Activated CD4-positive, alpha-beta T cell treated with anti-CD3 and anti-CD28 coated beads, Interleukin-2, amount 10 ng/mL, durations not matched to agents 7 days and 5 days (primary cell): Measurements from ENCODE around the gene ZNF438. TPM values are rescaled to one million over a fixed set of nuclear protein-coding genes. Genes with fewer than 3 reads are reported as not detected.

Experiments used
- CTCF ChIA-PET: fragments of 350-600 bp; sonication (Branson Sonifier 250); formaldehyde crosslinking; loops from one replicate; lab custom pipeline; 2021; ENCODE audit warnings: antibody characterized with exemption; lab: Charles Lee
- POLR2A ChIA-PET: fragments of 350-600 bp; sonication (Branson Sonifier 250); formaldehyde crosslinking; loops from one replicate; lab custom pipeline; 2021; ENCODE audit warnings: antibody characterized with exemption; lab: Charles Lee
- DNase-seq: peaks from one replicate; pipeline ENCODE4 v3.0.0-alpha.2; 2020
- H3K27ac Mint-ChIP-seq: one replicate; pipeline ENCODE4 v1.8.0; 2021; ENCODE audit warnings: mild to moderate bottlenecking, moderate library complexity, mixed read lengths
- H3K27me3 Mint-ChIP-seq: one replicate; pipeline ENCODE4 v1.8.0; 2021; ENCODE audit warnings: mixed read lengths
- H3K36me3 Mint-ChIP-seq: one replicate; pipeline ENCODE4 v1.8.0; 2021; ENCODE audit warnings: low read depth, mixed read lengths
- H3K4me1 Mint-ChIP-seq: one replicate; pipeline ENCODE4 v1.8.0; 2021; ENCODE audit warnings: mixed read lengths
- H3K4me3 Mint-ChIP-seq: one replicate; pipeline ENCODE4 v1.8.0; 2021; ENCODE audit warnings: mild to moderate bottlenecking, moderate library complexity, mixed read lengths
- H3K9me3 Mint-ChIP-seq: one replicate; pipeline ENCODE4 v1.8.0; 2021; ENCODE audit warnings: mixed read lengths
- total RNA-seq, 2 experiments: library from RNA; stranded (reverse); gene quantifications; one replicate each; pipeline ENCODE4 v1.2.3, GENCODE V29; 2021

ZNF438 gene
- total RNA-seq, 2 experiments from 2014 or later: 3.1 to 3.8 TPM

DNA sequence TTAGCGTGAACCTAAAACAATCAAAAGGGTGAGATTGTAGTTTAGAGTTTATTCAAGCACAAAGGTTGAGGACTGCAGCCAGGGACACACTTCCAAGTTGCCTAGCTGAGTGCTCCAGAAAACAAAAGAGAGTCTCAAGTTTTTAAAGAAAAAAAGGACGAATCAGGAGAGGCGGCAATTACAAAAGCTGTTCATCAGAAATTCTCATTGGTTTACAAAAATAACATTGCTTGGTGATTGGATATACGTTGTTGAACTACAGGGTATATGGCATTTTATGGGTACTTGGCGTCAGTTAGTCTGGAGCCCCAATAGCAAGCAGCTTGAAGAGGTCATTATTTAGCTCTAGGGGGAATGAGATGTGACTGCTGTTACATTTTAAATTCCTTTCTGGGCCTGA, 11.5 kb downstream of the ZNF438 start:
- no peaks in the 10 kb centered on the region for H3K36me3 Mint-ChIP-seq
- no peak for DNase-seq
- peaks cover 3% of the 10 kb centered on the region for H3K9me3 Mint-ChIP-seq
- ChIA-PET POLR2A (no interaction called here), CTCF (interaction anchor here (3.5 kb wide), 1 partner anchor 12 kb away, joined by 9 read pairs; the partner anchor contains the start of gene ZNF438)
- no peak overlapping the region for H3K4me3 Mint-ChIP-seq
- H3K27me3 Mint-ChIP-seq: no peaks in the 10 kb centered on the region
- H3K4me1 Mint-ChIP-seq: no peaks in the 10 kb centered on the region
- no peak overlapping the region for H3K27ac Mint-ChIP-seq

DNA sequence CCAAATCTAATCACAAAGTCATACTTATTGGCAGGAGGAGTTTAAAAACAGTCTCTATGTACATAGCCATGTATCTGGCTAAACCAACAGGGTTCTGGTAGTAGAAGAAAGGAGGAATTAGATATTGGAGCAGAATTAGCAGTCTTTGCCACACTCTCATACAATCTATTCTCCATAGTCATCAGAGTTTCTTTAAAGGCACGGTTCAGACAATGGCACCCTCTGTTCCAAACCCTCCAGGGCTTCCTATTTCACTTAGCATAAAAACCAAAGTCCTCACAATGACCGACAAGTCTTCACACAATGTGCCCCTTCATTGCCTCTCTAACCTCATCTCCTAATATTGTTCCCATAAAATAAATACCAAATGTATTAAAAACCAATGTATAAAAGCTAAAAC, 12.7 kb downstream of the ZNF438 start:
- peaks cover 3% of the 10 kb centered on the region for H3K9me3 Mint-ChIP-seq
- H3K36me3 Mint-ChIP-seq: no peaks in the 10 kb centered on the region
- H3K27ac Mint-ChIP-seq: no peak overlapping the region
- DNase-seq: no peak
- ChIA-PET CTCF (no interaction called here), POLR2A (no interaction called here)
- H3K4me3 Mint-ChIP-seq: no peak overlapping the region
- H3K27me3 Mint-ChIP-seq: no peaks in the 10 kb centered on the region
- no peaks in the 10 kb centered on the region for H3K4me1 Mint-ChIP-seq

- Mint-ChIP-seq H3K9me3 (peaks cover 3% of the 10 kb centered on the region), H3K27ac (no peak overlapping the region), H3K36me3 (no peaks in the 10 kb centered on the region), H3K4me1 (no peaks in the 10 kb centered on the region), H3K27me3 (no peaks in the 10 kb centered on the region), H3K4me3 (no peak overlapping the region)
- ChIA-PET POLR2A (no interaction called here), CTCF (interaction anchor here (0.7 kb wide), 1 partner anchor 10 kb away, joined by 3 read pairs; no protein-coding TSS in a partner anchor)
- DNase-seq: no peak
Measured at GRCh38 chr10:31018356-31018750, 13.3 kb downstream of the ZNF438 start.

GRCh38 chr10:31017534-31018355, 13.9 kb downstream of the ZNF438 start:
- Mint-ChIP-seq H3K9me3 (peaks cover 3% of the 10 kb centered on the region), H3K36me3 (no peaks in the 10 kb centered on the region), H3K27ac (no peak overlapping the region), H3K4me3 (no peak overlapping the region), H3K27me3 (no peaks in the 10 kb centered on the region), H3K4me1 (no peaks in the 10 kb centered on the region)
- DNase-seq: no peak
- ChIA-PET POLR2A (no interaction called here), CTCF (interaction anchor here (0.7 kb wide), 1 partner anchor 9 kb away, joined by 3 read pairs; no protein-coding TSS in a partner anchor)

DNA sequence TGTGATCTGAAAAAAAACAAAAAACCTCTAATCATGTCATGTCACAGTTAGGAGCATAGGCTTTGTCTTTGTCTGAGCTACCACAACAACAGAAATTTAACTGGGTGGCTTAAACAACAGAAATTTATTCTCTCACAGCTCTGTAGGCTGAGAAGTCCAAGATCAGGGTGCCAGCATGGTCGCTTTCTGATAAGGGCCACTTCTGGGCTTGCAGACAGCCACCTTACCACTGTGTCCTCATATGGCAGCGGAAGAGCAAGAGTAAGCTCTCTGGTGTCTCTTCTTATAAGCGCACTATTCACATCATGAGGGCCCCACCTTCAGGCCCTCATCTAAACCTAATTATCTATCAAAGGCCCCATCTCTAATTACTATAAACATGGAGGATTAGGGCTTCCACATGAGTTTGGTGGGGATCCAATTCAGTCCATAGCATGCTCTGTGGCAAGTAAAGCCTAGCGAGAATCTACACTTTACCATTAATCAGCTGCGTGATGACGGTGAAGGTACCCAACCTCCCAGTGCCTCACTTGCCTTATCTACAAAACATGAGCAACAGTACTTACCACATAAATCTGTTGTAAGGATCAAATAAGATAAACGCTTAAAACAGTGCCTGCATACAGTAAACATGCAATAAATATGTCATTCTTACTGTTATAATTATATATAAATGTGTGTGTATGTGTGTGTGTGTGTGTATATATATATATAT, 17.3 kb downstream of the ZNF438 start:
- Mint-ChIP-seq H3K4me3 (no peak overlapping the region), H3K27ac (no peak overlapping the region), H3K4me1 (peaks cover 5% of the 10 kb centered on the region), H3K36me3 (no peaks in the 10 kb centered on the region), H3K27me3 (no peaks in the 10 kb centered on the region), H3K9me3 (no peaks in the 10 kb centered on the region)
- ChIA-PET POLR2A (no interaction called here), CTCF (interaction anchor here (0.5 to 1.9 kb wide), 5 partner anchors 8 to 596 kb away, joined by 3 to 5 read pairs (median 3); partner anchors contain the start of gene ZNF438)
- no peak for DNase-seq

- peaks cover 5% of the 10 kb centered on the region for H3K4me1 Mint-ChIP-seq
- no peaks in the 10 kb centered on the region for H3K27me3 Mint-ChIP-seq
- no peak overlapping the region for H3K27ac Mint-ChIP-seq
- H3K4me3 Mint-ChIP-seq: no peak overlapping the region
- H3K36me3 Mint-ChIP-seq: no peaks in the 10 kb centered on the region
- DNase-seq: no peak
- H3K9me3 Mint-ChIP-seq: no peaks in the 10 kb centered on the region
- POLR2A ChIA-PET: no interaction called here
- CTCF ChIA-PET: no interaction called here
Measured at GRCh38 chr10:31013331-31013730, 18.3 kb downstream of the ZNF438 start.

DNA sequence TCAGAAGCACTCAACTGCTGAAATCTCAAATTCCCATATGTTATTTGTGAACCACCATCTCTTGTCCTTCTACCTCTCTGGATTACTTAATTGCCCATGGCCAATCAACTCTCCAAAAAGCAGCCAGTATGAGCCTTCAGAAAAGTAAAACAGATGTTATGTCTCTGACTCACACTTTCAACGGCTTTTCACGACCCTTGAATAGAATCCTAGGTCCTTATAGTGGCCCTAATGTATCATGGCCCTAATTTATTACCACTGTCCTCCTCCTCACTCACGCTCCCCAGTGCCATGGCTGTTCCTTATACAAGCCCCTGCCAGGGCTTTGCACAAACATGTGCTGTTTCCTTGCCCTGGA, 20.0 kb downstream of the ZNF438 start:
- POLR2A ChIA-PET: no interaction called here
- no peak overlapping the region for H3K27ac Mint-ChIP-seq
- CTCF ChIA-PET: no interaction called here

DNA sequence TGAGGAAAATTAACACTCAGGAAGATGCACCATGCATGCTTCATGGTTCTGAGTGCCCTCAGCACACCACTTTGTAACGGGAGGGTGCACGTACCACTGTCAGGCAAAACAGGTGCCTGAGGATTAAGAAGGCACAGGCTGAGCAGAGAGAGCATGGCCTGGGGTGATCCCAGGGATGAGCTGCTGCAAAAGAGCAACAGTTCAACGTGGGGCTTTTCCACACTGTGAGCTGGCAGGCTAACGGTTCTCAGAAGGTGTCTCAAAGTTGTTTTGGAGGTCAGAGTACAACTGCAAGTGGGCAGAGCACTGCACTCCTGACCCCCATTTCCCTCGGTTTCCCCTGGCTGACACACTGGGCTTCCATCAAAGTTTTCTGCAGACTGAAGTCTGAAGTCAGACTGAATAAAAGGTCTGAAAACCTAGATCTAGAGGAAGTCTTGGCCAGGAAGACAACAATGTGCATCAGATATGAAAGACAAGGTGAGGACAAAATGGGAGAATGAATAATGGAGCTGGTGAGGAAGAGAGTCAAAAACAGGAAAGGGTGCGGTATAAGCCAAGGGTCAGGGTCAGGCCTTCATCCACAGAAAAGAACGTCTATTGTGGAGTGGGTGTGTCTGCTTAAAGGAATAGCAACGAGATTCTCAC, 20.5 kb downstream of the ZNF438 start:
- Mint-ChIP-seq H3K4me1 (peaks cover 6% of the 10 kb centered on the region), H3K27ac (no peak overlapping the region), H3K27me3 (no peaks in the 10 kb centered on the region), H3K4me3 (no peak overlapping the region), H3K9me3 (peaks cover under 1% of the 10 kb centered on the region), H3K36me3 (no peaks in the 10 kb centered on the region)
- ChIA-PET CTCF (no interaction called here), POLR2A (no interaction called here)
- DNase-seq: no peak

More for the DNA sequence above, 20.0 kb downstream of the ZNF438 start:
- Mint-ChIP-seq H3K27me3 (no peaks in the 10 kb centered on the region), H3K36me3 (no peaks in the 10 kb centered on the region), H3K9me3 (no peaks in the 10 kb centered on the region), H3K4me3 (no peak overlapping the region), H3K4me1 (peaks cover 5% of the 10 kb centered on the region)
- no peak for DNase-seq

GRCh38 chr10:31010062-31010461, 21.6 kb downstream of the ZNF438 start:
- DNase-seq: no peak
- H3K9me3 Mint-ChIP-seq: peaks cover 3% of the 10 kb centered on the region
- CTCF ChIA-PET: no interaction called here
- H3K36me3 Mint-ChIP-seq: no peaks in the 10 kb centered on the region
- peaks cover 15% of the 10 kb centered on the region for H3K4me1 Mint-ChIP-seq
- H3K27me3 Mint-ChIP-seq: no peaks in the 10 kb centered on the region
- no peak overlapping the region for H3K27ac Mint-ChIP-seq
- POLR2A ChIA-PET: no interaction called here
- H3K4me3 Mint-ChIP-seq: no peak overlapping the region

- Mint-ChIP-seq H3K27me3 (no peaks in the 10 kb centered on the region), H3K4me1 (peaks cover 20% of the 10 kb centered on the region), H3K36me3 (no peaks in the 10 kb centered on the region), H3K27ac (no peak overlapping the region), H3K4me3 (no peak overlapping the region), H3K9me3 (peaks cover 9% of the 10 kb centered on the region)
- ChIA-PET CTCF (interaction anchor here (0.6 to 1.3 kb wide), 4 partner anchors 8 to 266 kb away, joined by 3 to 4 read pairs (median 4); no protein-coding TSS in a partner anchor), POLR2A (no interaction called here)
- DNase-seq: no peak
Measured at GRCh38 chr10:31005895-31006294, 25.8 kb downstream of the ZNF438 start.

DNA sequence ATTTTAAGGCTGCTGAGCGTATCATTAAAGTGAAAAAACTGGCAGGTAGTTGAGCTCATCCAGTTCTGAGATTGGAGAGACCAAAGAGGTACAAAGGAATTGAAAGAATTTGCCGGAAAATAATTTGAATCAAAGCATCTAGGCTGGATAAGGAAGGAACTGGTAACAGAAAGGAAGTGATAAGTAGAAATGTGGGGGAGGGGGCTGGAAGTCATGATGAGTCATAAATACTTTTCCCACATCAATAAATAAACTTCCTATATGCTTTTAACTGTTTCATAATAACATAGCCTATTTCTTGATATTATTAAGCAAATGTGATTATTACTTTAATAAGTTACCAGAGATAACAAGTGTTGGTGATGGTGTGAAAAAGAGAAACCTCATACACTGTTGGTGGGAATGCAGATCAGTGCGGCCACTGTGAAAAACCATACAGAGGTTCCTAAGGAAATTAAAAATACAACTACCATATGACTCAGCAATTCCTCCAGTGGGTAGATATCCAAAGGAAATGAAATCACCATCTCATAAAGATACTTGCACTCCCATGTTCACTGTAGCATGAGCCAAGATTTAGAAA, 27.0 kb downstream of the ZNF438 start:
- Mint-ChIP-seq H3K9me3 (peaks cover 9% of the 10 kb centered on the region), H3K4me1 (peaks cover 25% of the 10 kb centered on the region), H3K27ac (no peak overlapping the region), H3K4me3 (no peak overlapping the region), H3K27me3 (no peaks in the 10 kb centered on the region), H3K36me3 (peaks cover 7% of the 10 kb centered on the region)
- ChIA-PET POLR2A (no interaction called here), CTCF (no interaction called here)
- no peak for DNase-seq

DNA sequence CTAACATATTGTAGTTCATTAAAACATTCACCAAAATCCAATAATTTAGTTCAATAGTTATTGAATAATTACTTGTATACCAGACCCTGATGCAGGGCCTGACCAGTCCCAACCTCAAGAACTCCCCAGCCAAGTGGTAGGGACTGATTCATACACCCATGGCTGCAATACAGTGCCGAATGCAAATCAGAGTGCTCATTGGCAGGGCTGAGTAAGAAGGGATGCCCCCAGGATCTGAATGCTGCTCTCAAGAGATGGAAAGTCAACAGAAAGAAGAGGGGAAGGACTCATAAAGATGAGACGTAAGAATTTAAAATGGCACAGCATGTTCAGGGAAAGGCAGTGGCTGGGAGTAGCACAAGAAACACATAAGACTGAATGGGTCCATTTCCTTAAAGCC, 29.9 kb downstream of the ZNF438 start:
- Mint-ChIP-seq H3K27me3 (no peaks in the 10 kb centered on the region), H3K4me1 (peaks cover 44% of the 10 kb centered on the region), H3K4me3 (no peak overlapping the region), H3K27ac (no peak overlapping the region), H3K9me3 (peaks cover 9% of the 10 kb centered on the region), H3K36me3 (peaks cover 12% of the 10 kb centered on the region)
- no peak for DNase-seq
- POLR2A ChIA-PET: no interaction called here
- CTCF ChIA-PET: no interaction called here
